ENCODE measurements around the gene GABBR1. TPM values are rescaled to one million over a fixed set of nuclear protein-coding genes. Genes with fewer than 3 reads are reported as not detected.

GABBR1 gene
- total RNA-seq, 5 donors from 2014 or later (not counting 1 experiment from before 2014, with no cell fraction given) = 48.0 to 82.7 (median 74.8) TPM

GRCh38 chr6:29529956-29530355 lies 103.0 kb downstream of the GABBR1 start:
- H3K4me1 Mint-ChIP-seq = no peaks in the 10 kb centered on the region

GRCh38 chr6:29528988-29529560 lies 103.9 kb downstream of the GABBR1 start:
- H3K36me3 ChIP-seq (ENCODE audit: control insufficient read depth in 2 of 2, extremely low read depth in 1 of 2, insufficient read depth in 1 of 2, low read length in 1 of 2) = no peaks in the 10 kb centered on the region
- Mint-ChIP-seq H3K36me3 (no peaks in the 10 kb centered on the region), H3K4me3 (no peak overlapping the region), H3K4me1 (no peaks in the 10 kb centered on the region), H3K27me3 (peaks cover 20 to 27% of the 10 kb centered on the region in 2 donors), H3K9me3 (no peaks in the 10 kb centered on the region), H3K27ac (no peak overlapping the region)
- WGBS (ENCODE audit: insufficient coverage) = 63% methylated on average over 1 of the region's 2 CpGs
- no peaks in the 10 kb centered on the region for H3K4me1 ChIP-seq (ENCODE audit: control insufficient read depth in 1 of 2, extremely low read depth in 1 of 2, insufficient read depth in 2 of 2, low read length in 2 of 2)
- ChIA-PET POLR2A (interaction anchor here in 1 of 2 donors (0.9 kb wide), 1 partner anchor 138 kb away, joined by 3 read pairs; no protein-coding TSS in a partner anchor), CTCF (no interaction called here)
- ATAC-seq (replicated peaks in 1 of 4) (no peak), DNase-seq (no peak)
- no peak overlapping the region for H3K27ac ChIP-seq (ENCODE audit: low read length)
- H3K4me3 ChIP-seq (ENCODE audit: control insufficient read depth in 1 of 2, extremely low read depth in 1 of 2, low read length in 1 of 2) = no peak overlapping the region
- H3K9me3 ChIP-seq = no peaks in the 10 kb centered on the region
- peaks cover 0 to 44% of the 10 kb centered on the region in 2 experiments for H3K27me3 ChIP-seq (replicated peaks in 1 of 2; ENCODE audit: control insufficient read depth in 2 of 2, extremely low read depth in 1 of 2, insufficient read depth in 2 of 2, low read length in 1 of 2)

More at GRCh38 chr6:29529956-29530355, 103.0 kb downstream of the GABBR1 start:
- no peak overlapping the region for H3K27ac ChIP-seq (ENCODE audit: low read length)
- ChIA-PET CTCF (no interaction called here), POLR2A (no interaction called here)
- H3K4me3 Mint-ChIP-seq = no peak overlapping the region
- H3K4me1 ChIP-seq (ENCODE audit: control insufficient read depth in 1 of 2, extremely low read depth in 1 of 2, insufficient read depth in 2 of 2, low read length in 2 of 2) = no peaks in the 10 kb centered on the region
- H3K9me3 ChIP-seq = no peaks in the 10 kb centered on the region
- no peaks in the 10 kb centered on the region for H3K36me3 ChIP-seq (ENCODE audit: control insufficient read depth in 2 of 2, extremely low read depth in 1 of 2, insufficient read depth in 1 of 2, low read length in 1 of 2)
- DNase-seq = no peak
- 88% methylated on average over 1 of the region's 3 CpGs for WGBS (ENCODE audit: insufficient coverage)
- no peak overlapping the region for H3K27ac Mint-ChIP-seq
- no peaks in the 10 kb centered on the region for H3K36me3 Mint-ChIP-seq
- no peaks in the 10 kb centered on the region for H3K9me3 Mint-ChIP-seq
- H3K27me3 Mint-ChIP-seq = peaks cover 13 to 26% of the 10 kb centered on the region in 2 donors
- ATAC-seq (replicated peaks in 1 of 4) = no peak
- H3K27me3 ChIP-seq (replicated peaks in 1 of 2; ENCODE audit: control insufficient read depth in 2 of 2, extremely low read depth in 1 of 2, insufficient read depth in 2 of 2, low read length in 1 of 2) = peaks cover 0 to 49% of the 10 kb centered on the region in 2 experiments
- H3K4me3 ChIP-seq (ENCODE audit: control insufficient read depth in 1 of 2, extremely low read depth in 1 of 2, low read length in 1 of 2) = no peak overlapping the region

- 56% methylated on average over 5 of the region's 5 CpGs for WGBS (ENCODE audit: insufficient coverage)
- DNase-seq = no peak
- Mint-ChIP-seq H3K27me3 (peaks cover 17 to 27% of the 10 kb centered on the region in 2 donors), H3K36me3 (no peaks in the 10 kb centered on the region), H3K4me1 (no peaks in the 10 kb centered on the region), H3K4me3 (no peak overlapping the region), H3K9me3 (no peaks in the 10 kb centered on the region), H3K27ac (peak overlapping the region in 1 of 2 donors; percentile 9)
- H3K27ac ChIP-seq (ENCODE audit: low read length) = no peak overlapping the region
- CTCF ChIA-PET = no interaction called here
- H3K9me3 ChIP-seq = no peaks in the 10 kb centered on the region
- POLR2A ChIA-PET = interaction anchor here in 1 of 2 donors (0.9 kb wide), 1 partner anchor 137 kb away, joined by 3 read pairs; no protein-coding TSS in a partner anchor
- H3K4me1 ChIP-seq (ENCODE audit: control insufficient read depth in 1 of 2, extremely low read depth in 1 of 2, insufficient read depth in 2 of 2, low read length in 2 of 2) = no peaks in the 10 kb centered on the region
- H3K36me3 ChIP-seq (ENCODE audit: control insufficient read depth in 2 of 2, extremely low read depth in 1 of 2, insufficient read depth in 1 of 2, low read length in 1 of 2) = no peaks in the 10 kb centered on the region
- H3K4me3 ChIP-seq (ENCODE audit: control insufficient read depth in 1 of 2, extremely low read depth in 1 of 2, low read length in 1 of 2) = no peak overlapping the region
- no peak for ATAC-seq (replicated peaks in 1 of 4)
- peaks cover 0 to 42% of the 10 kb centered on the region in 2 experiments for H3K27me3 ChIP-seq (replicated peaks in 1 of 2; ENCODE audit: control insufficient read depth in 2 of 2, extremely low read depth in 1 of 2, insufficient read depth in 2 of 2, low read length in 1 of 2)
Measured at GRCh38 chr6:29528300-29528931, 104.6 kb downstream of the GABBR1 start.

- Mint-ChIP-seq H3K4me3 (no peak overlapping the region), H3K27ac (no peak overlapping the region), H3K27me3 (peaks cover 17 to 30% of the 10 kb centered on the region in 2 donors), H3K9me3 (no peaks in the 10 kb centered on the region), H3K4me1 (no peaks in the 10 kb centered on the region), H3K36me3 (no peaks in the 10 kb centered on the region)
- DNase-seq (no peak), ATAC-seq (replicated peaks in 1 of 4) (no peak)
- ChIA-PET POLR2A (no interaction called here), CTCF (no interaction called here)
- peaks cover 0 to 40% of the 10 kb centered on the region in 2 experiments for H3K27me3 ChIP-seq (replicated peaks in 1 of 2; ENCODE audit: control insufficient read depth in 2 of 2, extremely low read depth in 1 of 2, insufficient read depth in 2 of 2, low read length in 1 of 2)
- no peaks in the 10 kb centered on the region for H3K4me1 ChIP-seq (ENCODE audit: control insufficient read depth in 1 of 2, extremely low read depth in 1 of 2, insufficient read depth in 2 of 2, low read length in 2 of 2)
- H3K4me3 ChIP-seq (ENCODE audit: control insufficient read depth in 1 of 2, extremely low read depth in 1 of 2, low read length in 1 of 2) = no peak overlapping the region
- no peaks in the 10 kb centered on the region for H3K9me3 ChIP-seq
- no peaks in the 10 kb centered on the region for H3K36me3 ChIP-seq (ENCODE audit: control insufficient read depth in 2 of 2, extremely low read depth in 1 of 2, insufficient read depth in 1 of 2, low read length in 1 of 2)
- no peak overlapping the region for H3K27ac ChIP-seq (ENCODE audit: low read length)
- WGBS (ENCODE audit: insufficient coverage) = no CpG with 5 or more reads among the region's 2 CpGs
Measured at GRCh38 chr6:29527564-29527963, 105.4 kb downstream of the GABBR1 start.

DNA sequence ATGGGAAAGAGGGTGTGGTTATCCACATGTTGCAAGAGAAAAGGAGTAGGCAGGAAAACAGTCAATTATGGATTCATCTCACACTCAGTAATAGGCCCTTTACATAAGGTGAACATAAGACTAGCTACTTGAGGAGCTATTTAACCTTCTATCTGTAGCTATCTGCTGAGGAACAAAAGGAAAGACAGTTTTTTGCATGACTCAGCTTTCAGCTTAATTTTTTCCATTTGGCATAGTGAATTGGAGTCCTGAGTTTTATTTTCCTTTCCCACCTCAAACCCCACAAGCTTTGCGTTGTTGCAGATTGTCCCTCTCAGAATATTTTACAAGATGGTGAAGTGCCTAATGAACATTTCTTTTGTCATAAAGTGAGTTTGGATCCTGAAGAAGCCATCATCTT lies 105.9 kb downstream of the GABBR1 start:
- no peak overlapping the region for H3K4me3 ChIP-seq (ENCODE audit: control insufficient read depth in 1 of 2, extremely low read depth in 1 of 2, low read length in 1 of 2)
- Mint-ChIP-seq H3K36me3 (no peaks in the 10 kb centered on the region), H3K27me3 (peaks cover 17 to 30% of the 10 kb centered on the region in 2 donors), H3K27ac (no peak overlapping the region), H3K4me1 (no peaks in the 10 kb centered on the region), H3K9me3 (no peaks in the 10 kb centered on the region), H3K4me3 (no peak overlapping the region)
- no peaks in the 10 kb centered on the region for H3K9me3 ChIP-seq
- no peak for DNase-seq
- ChIA-PET CTCF (no interaction called here), POLR2A (no interaction called here)
- no CpG with 5 or more reads among the region's 1 CpG for WGBS (ENCODE audit: insufficient coverage)
- no peaks in the 10 kb centered on the region for H3K36me3 ChIP-seq (ENCODE audit: control insufficient read depth in 2 of 2, extremely low read depth in 1 of 2, insufficient read depth in 1 of 2, low read length in 1 of 2)
- no peak overlapping the region for H3K27ac ChIP-seq (ENCODE audit: low read length)
- H3K27me3 ChIP-seq (replicated peaks in 1 of 2; ENCODE audit: control insufficient read depth in 2 of 2, extremely low read depth in 1 of 2, insufficient read depth in 2 of 2, low read length in 1 of 2) = peaks cover 0 to 36% of the 10 kb centered on the region in 2 experiments
- H3K4me1 ChIP-seq (ENCODE audit: control insufficient read depth in 1 of 2, extremely low read depth in 1 of 2, insufficient read depth in 2 of 2, low read length in 2 of 2) = no peaks in the 10 kb centered on the region
- no peak for ATAC-seq (replicated peaks in 1 of 4)

DNA sequence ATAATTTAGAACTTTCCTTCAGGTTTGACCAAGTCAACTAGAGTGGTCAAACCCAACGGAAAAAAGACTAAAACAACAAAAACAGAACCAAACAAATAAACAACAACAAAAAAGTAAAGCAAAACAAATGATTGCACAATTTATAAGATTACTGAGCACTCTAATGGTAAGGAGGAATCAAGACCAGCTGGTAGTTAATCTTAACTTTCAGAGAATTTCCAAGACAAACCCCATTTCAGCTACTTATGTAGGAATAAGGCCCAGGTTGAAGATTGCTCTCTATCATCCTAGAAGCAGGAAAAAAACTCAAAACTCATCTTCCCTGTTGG lies 107.7 kb downstream of the GABBR1 start:
- ChIA-PET POLR2A (no interaction called here), CTCF (no interaction called here)
- peaks cover 0 to 36% of the 10 kb centered on the region in 2 experiments for H3K27me3 ChIP-seq (replicated peaks in 1 of 2; ENCODE audit: control insufficient read depth in 2 of 2, extremely low read depth in 1 of 2, insufficient read depth in 2 of 2, low read length in 1 of 2)
- no peaks in the 10 kb centered on the region for H3K36me3 ChIP-seq (ENCODE audit: control insufficient read depth in 2 of 2, extremely low read depth in 1 of 2, insufficient read depth in 1 of 2, low read length in 1 of 2)
- ATAC-seq (replicated peaks in 1 of 4) (no peak), DNase-seq (no peak)
- peaks cover 18 to 33% of the 10 kb centered on the region in 2 donors for H3K27me3 Mint-ChIP-seq
- no peak overlapping the region for H3K4me3 ChIP-seq (ENCODE audit: control insufficient read depth in 1 of 2, extremely low read depth in 1 of 2, low read length in 1 of 2)
- no peak overlapping the region for H3K27ac ChIP-seq (ENCODE audit: low read length)
- H3K9me3 ChIP-seq = no peaks in the 10 kb centered on the region
- WGBS (ENCODE audit: insufficient coverage) = no CpG with 5 or more reads among the region's 1 CpG
- no peaks in the 10 kb centered on the region for H3K9me3 Mint-ChIP-seq
- H3K4me1 Mint-ChIP-seq = no peaks in the 10 kb centered on the region
- no peaks in the 10 kb centered on the region for H3K4me1 ChIP-seq (ENCODE audit: control insufficient read depth in 1 of 2, extremely low read depth in 1 of 2, insufficient read depth in 2 of 2, low read length in 2 of 2)
- H3K36me3 Mint-ChIP-seq = no peaks in the 10 kb centered on the region
- H3K4me3 Mint-ChIP-seq = no peak overlapping the region
- H3K27ac Mint-ChIP-seq = no peak overlapping the region
